Stimulated activated CD4-positive, alpha-beta T cell treated with anti-CD3 and anti-CD28 coated beads, Interleukin-15, amount 100 ng/mL, for 24 hours (primary cell): ENCODE measurements around the gene SH2D2A.

Source experiments
- DNase-seq: peaks from one replicate; pipeline ENCODE4 v3.0.0-alpha.2; 2020

Gene SH2D2A

GRCh38 chr1:156816561-156817328 lies at the start of gene SH2D2A:
Gene SH2D2A (minus strand): TSS chr1:156816848. CDS start chr1:156816708, 140 bp downstream.
- peak; percentile 96 for DNase-seq

GRCh38 chr1:156865865-156866248 lies 49.2 kb upstream of the SH2D2A start:
- no peak for DNase-seq

GRCh38 chr1:156865258-156865657 lies 48.6 kb upstream of the SH2D2A start:
- DNase-seq, result no peak

GRCh38 chr1:156864796-156865195 lies 48.1 kb upstream of the SH2D2A start:
- no peak for DNase-seq

- no peak for DNase-seq
Measured at GRCh38 chr1:156863631-156864030, 47.0 kb upstream of the SH2D2A start.

- peak; percentile 49 for DNase-seq
Measured at GRCh38 chr1:156862997-156863599, 46.5 kb upstream of the SH2D2A start.

- no peak for DNase-seq
Measured at GRCh38 chr1:156862584-156862983, 45.9 kb upstream of the SH2D2A start.

- DNase-seq, result peak; percentile 66
Measured at GRCh38 chr1:156860628-156861423, 44.2 kb upstream of the SH2D2A start, which contains the start of gene NTRK1. Gene NTRK1 (plus strand): TSS chr1:156860865. CDS start chr1:156860935, 70 bp downstream.

- peak; percentile 73 for DNase-seq
Measured at GRCh38 chr1:156860113-156860627, 43.5 kb upstream of the SH2D2A start.

GRCh38 chr1:156859523-156860112 lies 43.0 kb upstream of the SH2D2A start:
- peak; percentile 40 for DNase-seq

- no peak for DNase-seq
Measured at GRCh38 chr1:156858959-156859522, 42.4 kb upstream of the SH2D2A start, which contains the start of gene INSRR. Gene INSRR (minus strand): TSS chr1:156859117. CDS start chr1:156858621, 496 bp downstream.

- DNase-seq, result no peak
Measured at GRCh38 chr1:156858555-156858956, 41.9 kb upstream of the SH2D2A start.

- DNase-seq, result no peak
Measured at GRCh38 chr1:156857532-156857931, 40.9 kb upstream of the SH2D2A start.

GRCh38 chr1:156856282-156856785 lies 39.7 kb upstream of the SH2D2A start:
- no peak for DNase-seq

GRCh38 chr1:156854634-156855033 lies 38.0 kb upstream of the SH2D2A start:
- DNase-seq, result no peak

GRCh38 chr1:156853761-156854160 lies 37.1 kb upstream of the SH2D2A start:
- DNase-seq, result no peak

- DNase-seq, result no peak
Measured at GRCh38 chr1:156852418-156852874, 35.8 kb upstream of the SH2D2A start.

- DNase-seq, result no peak
Measured at GRCh38 chr1:156851779-156852417, 35.2 kb upstream of the SH2D2A start.

- DNase-seq, result no peak
Measured at GRCh38 chr1:156849151-156849496, 32.5 kb upstream of the SH2D2A start.

GRCh38 chr1:156848461-156849150 lies 32.0 kb upstream of the SH2D2A start:
- DNase-seq, result peak; percentile 79
